GM12865 (cell line): ENCODE results near the gene PRLR.
"Not testable (repeated sequence)": the region's sequence is repeated elsewhere in the genome, so short reads cannot be mapped to it uniquely, and the experiment has no call there.

Source experiments
- DNase-seq: peaks from one replicate; pipeline ENCODE4 v3.0.0; 2010; ENCODE audit warnings: low read depth
- H3K4me3 ChIP-seq: 2 replicates; pipeline ENCODE4 v1.5.1; 2011; ENCODE audit warnings: mild to moderate bottlenecking, low read depth, low read length, control low read depth
- CTCF ChIP-seq: IDR thresholded peaks from 2 replicates; pipeline ENCODE4 v1.5.1; 2011; ENCODE audit warnings: low read length, control low read depth, low read depth, inconsistent platforms; ENCODE audit not compliant: insufficient read depth; ENCODE audit errors: missing control alignments

The PRLR gene

GRCh38 chr5:35192506-35192905, 37.8 kb downstream of the PRLR start:
- no peak for TF ChIP-seq CTCF
- DNase-seq = no peak

GRCh38 chr5:35189801-35190200, 40.5 kb downstream of the PRLR start:
- not testable (repeated sequence) for H3K4me3 ChIP-seq, DNase-seq

More at GRCh38 chr5:35192506-35192905, 37.8 kb downstream of the PRLR start:
- H3K4me3 ChIP-seq = no peak overlapping the region

DNA sequence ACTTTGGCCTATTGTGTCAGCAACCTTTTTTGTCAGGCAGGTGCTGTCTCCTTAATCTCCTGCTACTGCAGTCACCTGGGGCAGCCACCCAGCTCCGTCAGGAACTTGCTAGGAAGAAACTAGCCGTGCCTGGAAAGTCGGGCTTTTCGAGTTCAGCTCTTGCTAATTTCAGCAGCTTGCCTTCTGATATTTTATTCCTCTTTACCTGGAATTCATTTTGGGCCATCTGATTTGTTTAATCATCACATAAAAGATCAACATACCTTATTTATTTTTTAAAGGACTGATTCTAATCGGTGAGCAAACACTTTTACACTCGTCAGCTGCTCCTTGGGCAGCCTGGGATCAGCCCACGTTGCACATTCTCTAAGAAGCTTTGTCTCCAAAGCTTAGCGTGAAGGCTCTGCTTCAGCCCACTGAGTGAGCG, 42.2 kb downstream of the PRLR start:
- TF ChIP-seq CTCF = no peak
- DNase-seq = no peak
- no peak overlapping the region for H3K4me3 ChIP-seq

- DNase-seq, H3K4me3 ChIP-seq: not testable (repeated sequence)
Measured at GRCh38 chr5:35187621-35188020, 42.7 kb downstream of the PRLR start.

- TF ChIP-seq CTCF = no peak
- H3K4me3 ChIP-seq = no peak overlapping the region
- DNase-seq = no peak
Measured at GRCh38 chr5:35186749-35187148, 43.5 kb downstream of the PRLR start.

GRCh38 chr5:35185518-35185917, 44.8 kb downstream of the PRLR start:
- no peak for DNase-seq
- H3K4me3 ChIP-seq = no peak overlapping the region
- TF ChIP-seq CTCF = no peak

DNA sequence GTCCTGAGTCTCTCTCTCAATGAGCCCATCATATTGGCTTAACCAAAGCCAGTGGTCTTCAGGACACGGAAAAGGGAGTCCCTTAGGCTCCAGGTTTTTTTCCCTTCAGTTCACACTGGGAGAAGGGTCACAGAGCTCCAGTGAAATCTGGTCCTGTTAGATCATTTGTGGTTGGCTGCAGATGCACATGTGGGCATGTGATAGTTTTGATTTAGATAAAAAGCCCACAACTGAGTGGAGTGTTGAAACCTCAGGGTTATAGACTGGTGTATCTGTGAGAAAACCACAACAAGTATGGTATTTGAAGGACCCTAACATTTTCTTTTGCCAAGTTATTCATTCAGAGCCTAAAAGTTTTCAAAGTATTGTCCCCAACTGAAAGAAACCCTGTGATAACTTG, 46.7 kb downstream of the PRLR start:
- DNase-seq = no peak
- TF ChIP-seq CTCF = no peak
- H3K4me3 ChIP-seq = no peak overlapping the region

DNA sequence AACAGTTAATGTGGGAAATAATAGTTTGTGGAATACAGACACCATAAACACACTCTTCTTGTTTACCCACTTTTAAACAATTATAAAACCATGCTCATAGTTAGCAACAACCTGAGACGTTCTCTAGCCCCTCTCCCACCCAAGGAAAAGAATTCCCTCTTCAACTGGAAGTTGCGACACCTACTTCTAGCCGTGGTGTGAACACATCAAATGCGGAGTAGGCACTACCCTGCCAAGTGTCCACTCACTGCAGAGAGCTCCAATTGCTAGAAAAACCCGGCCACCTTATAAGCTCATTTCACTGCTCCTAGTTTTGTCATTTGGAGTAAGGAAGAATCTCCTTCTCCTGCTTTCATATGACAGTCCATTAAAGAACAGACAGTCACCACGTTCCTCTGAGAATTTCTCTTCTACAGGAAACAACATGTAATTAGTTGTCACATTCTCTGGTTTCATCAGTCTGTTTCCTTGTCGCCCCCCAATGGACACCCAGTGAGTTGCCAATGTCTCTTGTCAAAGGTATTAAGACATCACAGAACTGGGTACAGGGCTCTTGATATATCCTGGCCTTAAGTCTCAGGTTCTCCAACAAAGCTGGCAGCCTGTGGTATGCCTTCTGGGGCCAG, 47.3 kb downstream of the PRLR start:
- TF ChIP-seq CTCF = peak; percentile 48
- DNase-seq = peak; percentile 62

More for the DNA sequence above, 47.3 kb downstream of the PRLR start:
- H3K4me3 ChIP-seq = no peak overlapping the region
